GM12875 (cell line): ENCODE data around the gene H3-3A.
A peak's percentile ranks its signal among the peaks of the same experiment; 100 is the strongest.

Source experiments
- H3K4me3 ChIP-seq: one replicate; pipeline ENCODE4 v1.5.1; 2011; ENCODE audit warnings: low read depth, low read length, control low read depth
- CTCF ChIP-seq: IDR thresholded peaks from 2 replicates; pipeline ENCODE4 v1.5.1; 2011; ENCODE audit warnings: low read depth, mild to moderate bottlenecking, control low read depth, inconsistent platforms, low read length, moderate library complexity, borderline replicate concordance; ENCODE audit not compliant: insufficient read depth

The H3-3A gene

GRCh38 chr1:226061841-226062557 lies 517 bp upstream of the H3-3A start:
- peak overlapping the region; percentile 82 for H3K4me3 ChIP-seq
- no peak for TF ChIP-seq CTCF

GRCh38 chr1:226063224-226063976 lies 884 bp downstream of the H3-3A start:
- TF ChIP-seq CTCF: no peak

GRCh38 chr1:226063977-226064815 lies 1.7 kb downstream of the H3-3A start:
- peak overlapping the region; percentile 81 for H3K4me3 ChIP-seq
- TF ChIP-seq CTCF: peak; percentile 43; the same call in 1 of the 2 replicates

More at GRCh38 chr1:226063224-226063976, 884 bp downstream of the H3-3A start:
- peak overlapping the region; percentile 81 for H3K4me3 ChIP-seq

DNA sequence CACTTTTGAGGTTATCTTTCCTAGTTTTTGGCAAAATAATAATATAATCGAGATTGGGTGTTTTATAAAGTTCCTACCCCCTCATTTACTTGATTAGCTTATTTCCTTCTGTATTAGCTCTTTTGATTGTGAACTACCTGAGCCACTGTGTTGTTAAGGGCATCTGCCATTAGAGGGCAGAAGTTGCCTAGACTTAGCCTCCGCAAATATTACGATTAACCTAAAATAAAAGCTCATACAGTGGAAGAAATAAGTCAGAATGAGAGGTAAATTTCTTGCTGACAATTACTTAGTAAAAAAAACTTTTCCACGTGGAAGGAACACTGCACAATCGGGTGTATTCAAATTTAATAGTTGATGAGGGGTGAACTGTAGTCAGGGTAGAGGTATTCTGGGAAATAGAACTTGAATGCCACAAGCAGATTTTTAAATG lies 2.3 kb downstream of the H3-3A start:
- peak; percentile 57 for TF ChIP-seq CTCF
- peak overlapping the region; percentile 31 for H3K4me3 ChIP-seq

DNA sequence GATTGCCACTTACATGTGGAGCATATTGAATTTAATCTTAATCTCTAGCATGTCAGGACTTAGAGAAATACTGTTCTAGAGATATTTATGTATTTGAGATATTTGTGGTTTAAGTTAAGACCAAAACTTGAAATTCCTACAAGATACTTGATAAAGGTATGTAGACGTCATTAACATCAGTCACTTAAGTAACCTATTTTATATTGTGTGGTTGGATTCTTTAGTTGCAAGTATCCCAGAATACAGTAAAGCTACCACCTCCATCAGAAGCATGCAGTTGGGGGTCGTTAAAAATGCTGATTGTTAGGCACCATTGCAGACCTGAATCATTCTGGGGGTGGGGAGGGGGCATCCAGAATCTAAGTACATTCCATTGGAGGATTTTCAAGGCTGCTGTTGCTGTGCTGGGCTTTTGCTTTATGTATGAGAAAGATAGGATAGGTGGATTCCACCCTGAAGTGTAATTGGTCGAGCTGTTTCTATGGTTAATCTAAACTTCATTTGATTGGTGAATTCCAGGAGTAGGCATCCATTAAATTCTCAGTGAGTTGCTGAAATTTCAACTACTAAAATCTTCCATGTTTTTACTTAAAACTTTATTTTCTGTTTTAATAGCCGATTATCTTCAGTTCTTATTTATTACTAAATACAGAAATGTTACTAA lies 4.0 kb downstream of the H3-3A start:
- H3K4me3 ChIP-seq: no peak overlapping the region
- TF ChIP-seq CTCF: no peak

DNA sequence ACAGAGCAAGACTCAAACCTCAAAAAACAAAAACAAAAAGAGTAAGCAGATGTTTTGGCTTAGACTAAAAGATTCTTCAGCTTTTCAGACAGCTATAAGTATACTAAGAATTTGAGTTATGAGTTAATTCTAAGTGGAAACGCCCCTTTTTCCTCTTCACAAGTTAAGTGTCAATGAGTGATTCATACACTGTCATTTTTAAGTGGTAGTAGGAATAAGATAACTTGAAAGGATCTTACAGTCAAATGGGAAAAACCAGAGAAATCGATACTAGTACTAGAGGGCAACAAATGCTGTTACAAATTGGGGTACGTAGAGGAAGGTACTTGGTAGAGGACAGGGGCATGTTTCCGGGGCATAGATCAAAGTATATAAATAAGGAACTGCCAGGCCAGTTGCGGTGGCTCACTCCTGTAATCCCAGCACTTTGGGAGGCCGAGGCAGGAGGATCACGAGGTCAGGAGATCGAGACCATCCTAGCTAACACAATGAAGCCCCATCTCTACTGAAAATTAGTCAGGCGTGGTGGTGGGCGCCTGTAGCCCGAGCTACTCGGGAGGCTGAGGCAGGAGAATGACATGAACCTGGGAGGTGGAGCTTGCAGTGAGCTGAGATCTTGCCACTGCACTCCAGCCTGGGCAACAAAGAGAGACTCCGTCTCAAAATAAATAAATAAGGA lies 7.4 kb downstream of the H3-3A start:
- TF ChIP-seq CTCF: no peak
- no peak overlapping the region for H3K4me3 ChIP-seq
